HEK293T (cell line): Measurements from ENCODE around the gene SMIM10.
"Not testable (repeated sequence)": the region's sequence is repeated elsewhere in the genome, so short reads cannot be mapped to it uniquely, and the experiment has no call there.

ENCODE experiments used
- CTCF ChIA-PET: fragments of 350-600 bp; formaldehyde crosslinking; extraction: SDS; loops from one replicate; lab custom pipeline; 2021; ENCODE audit warnings: antibody characterized with exemption, inconsistent platforms; lab: Yijun Ruan, JAX
- POLR2A ChIA-PET: fragments of 350-600 bp; formaldehyde crosslinking; extraction: SDS; loops from one replicate; lab custom pipeline; 2020; ENCODE audit warnings: antibody characterized with exemption, inconsistent platforms; lab: Yijun Ruan, JAX
- DNase-seq: peaks from one replicate; pipeline ENCODE4 v3.0.0; 2012; ENCODE audit warnings: mixed read lengths; ENCODE audit errors: extremely low spot score
- FOXM1 ChIP-seq: fragments of 450-650 bp; IDR thresholded peaks from 2 replicates; pipeline ENCODE4 v1.6.1; 2017; ENCODE audit warnings: mild to moderate bottlenecking, borderline replicate concordance
- TARDBP ChIP-seq: fragments of 450-650 bp; IDR thresholded peaks from 2 replicates; pipeline ENCODE4 v1.6.1; 2016
- ZNF384 ChIP-seq: fragments of 450-650 bp; IDR thresholded peaks from 2 replicates; pipeline ENCODE4 v1.6.1; 2016

Gene SMIM10

GRCh38 chrX:135024526-135024925 lies 33.7 kb downstream of the SMIM10 start:
- ChIA-PET POLR2A (no interaction called here), CTCF (no interaction called here)
- TF ChIP-seq FOXM1 (no peak), TARDBP (no peak), ZNF384 (no peak)
- DNase-seq = no peak

GRCh38 chrX:135030207-135030963 lies 39.6 kb downstream of the SMIM10 start:
- CTCF ChIA-PET, DNase-seq: not testable (repeated sequence)
- POLR2A ChIA-PET = interaction anchor here (1.4 kb wide), 1 partner anchor 22 kb away, joined by 5 read pairs; the partner anchor contains the start of gene RTL8A

- DNase-seq, CTCF ChIA-PET: not testable (repeated sequence)
- POLR2A ChIA-PET = interaction anchor here (0.8 to 1.4 kb wide), 2 partner anchors 10 to 51 kb away, joined by 3 to 5 read pairs; partner anchors contain the start of genes RTL8A and SMIM10
These were observed 50.6 kb downstream of the SMIM10 start for GRCh38 chrX:135041149-135042123.
